GM21360 (cell line): Measurements from ENCODE around the gene CLDN4.
"Not testable (repeated sequence)": the region's sequence is repeated elsewhere in the genome, so short reads cannot be mapped to it uniquely, and the experiment has no call there.

Experiments used
- ATAC-seq: cut with Tn5 transposase; IDR thresholded peaks from one replicate; pipeline ENCODE4 v1.9.1; 2021; ENCODE audit warnings: mild to moderate bottlenecking, moderate library complexity; ENCODE audit not compliant: unreplicated experiment

Gene CLDN4

DNA sequence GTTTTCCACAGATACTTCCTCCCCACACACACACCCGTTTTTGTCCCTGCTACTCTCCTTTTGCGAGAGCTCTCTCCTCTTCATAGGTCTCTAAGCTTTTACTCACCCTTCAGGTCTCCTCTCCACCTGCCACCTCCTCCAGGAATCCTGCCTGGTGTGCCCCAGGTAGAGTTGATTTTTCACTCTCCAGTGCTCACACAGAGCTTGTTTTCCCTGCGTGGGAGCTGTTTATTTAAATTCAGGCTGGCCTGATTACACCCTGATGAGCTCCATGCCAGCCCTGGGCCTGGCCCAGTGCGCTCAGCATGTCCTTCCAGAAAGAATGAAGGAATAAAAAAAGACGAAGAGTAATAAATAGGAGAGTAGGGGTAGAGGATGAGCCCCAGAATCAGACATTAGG lies 7.5 kb upstream of the CLDN4 start:
- no peak for ATAC-seq

GRCh38 chr7:73823873-73824592 lies 6.8 kb upstream of the CLDN4 start:
- no peak for ATAC-seq

DNA sequence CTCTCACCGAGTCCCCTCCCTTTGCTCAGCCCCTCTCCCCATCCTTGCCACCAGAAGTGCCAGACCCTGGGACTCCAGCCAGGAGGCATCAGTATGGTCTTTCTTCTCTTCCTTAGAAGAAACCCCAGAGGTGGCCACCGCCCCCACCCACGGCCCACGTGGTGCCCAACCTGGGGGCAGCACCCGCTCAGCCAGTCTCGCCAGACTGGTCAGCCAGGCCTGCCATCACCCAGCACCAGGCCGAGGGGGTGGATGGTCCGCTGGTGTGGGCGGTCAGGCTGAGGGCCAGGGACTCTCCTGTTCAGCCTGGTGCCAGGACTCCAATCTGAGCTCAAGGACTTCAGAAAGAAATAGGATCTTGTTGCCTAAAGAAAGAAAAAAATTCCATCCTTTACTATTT lies 5.8 kb upstream of the CLDN4 start:
- ATAC-seq, result no peak

DNA sequence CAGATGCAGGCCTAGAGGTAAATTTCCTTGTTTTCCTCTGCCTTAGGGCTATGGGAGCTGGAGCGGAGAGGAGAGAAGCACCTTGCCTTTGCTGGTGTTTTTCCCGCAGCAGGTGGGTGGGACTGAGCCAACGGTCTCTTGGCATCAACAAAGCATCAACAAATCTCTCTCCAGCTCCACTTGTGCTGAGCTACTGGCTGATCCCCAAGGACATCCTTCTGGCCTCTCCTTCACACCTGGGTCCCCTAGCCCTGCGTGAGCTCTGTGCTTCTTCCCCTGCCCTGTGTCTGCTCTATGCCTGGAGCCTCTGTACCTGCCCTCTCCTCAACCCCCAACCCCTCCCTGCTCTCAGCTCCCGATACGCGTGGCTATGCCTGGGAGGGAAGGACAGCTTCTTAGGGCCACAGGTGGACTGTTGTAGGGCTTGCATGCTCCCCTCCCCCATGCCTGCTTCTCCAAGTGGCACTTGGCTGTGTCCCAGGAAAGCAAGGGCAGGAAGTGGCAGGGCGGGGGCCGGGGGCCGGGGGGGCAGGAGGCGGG lies 3.2 kb upstream of the CLDN4 start:
- ATAC-seq, result no peak

GRCh38 chr7:73828107-73828803 lies 2.5 kb upstream of the CLDN4 start:
- no peak for ATAC-seq

DNA sequence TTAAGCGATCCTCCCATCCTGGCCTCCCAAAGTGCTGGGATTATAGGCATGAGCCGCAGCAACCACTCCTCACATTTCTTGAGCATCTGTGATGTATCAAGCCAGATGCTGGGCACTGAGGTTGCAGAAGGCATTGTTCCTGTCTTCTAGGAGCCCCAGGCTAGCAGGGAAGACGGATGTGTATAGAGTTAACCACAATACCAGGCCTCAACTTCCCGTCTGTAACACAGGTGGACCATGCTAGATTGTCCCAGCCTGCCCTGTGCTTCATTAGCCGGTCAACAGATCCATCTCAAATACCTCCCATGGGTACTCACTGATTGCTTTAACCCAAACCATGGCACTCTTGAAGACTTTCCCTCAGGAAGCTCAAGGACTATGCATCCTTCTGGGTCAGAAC lies 1.8 kb upstream of the CLDN4 start:
- no peak for ATAC-seq

DNA sequence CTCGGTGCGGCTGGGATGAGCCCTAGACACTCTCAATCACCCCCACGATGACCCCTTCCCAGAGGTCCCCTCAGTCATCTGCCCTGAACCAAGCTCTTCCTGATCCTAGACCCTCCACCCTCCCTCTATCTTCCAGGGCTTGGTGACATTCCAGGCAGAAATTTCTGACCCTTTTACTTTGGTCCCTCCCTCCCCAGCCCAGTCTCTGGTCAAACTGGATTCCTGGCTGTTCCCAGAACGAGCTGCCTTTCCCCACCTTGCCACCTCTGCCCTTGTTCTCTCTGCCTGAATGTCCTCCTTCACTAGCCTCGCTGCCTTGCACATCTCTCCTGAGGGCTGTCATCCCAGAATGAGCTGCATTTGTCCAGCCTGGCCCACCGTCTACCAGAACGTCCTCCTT lies 1.3 kb upstream of the CLDN4 start:
- no peak for ATAC-seq

- ATAC-seq, result no peak
Measured at GRCh38 chr7:73829921-73830680, 695 bp upstream of the CLDN4 start.

GRCh38 chr7:73831584-73831833 lies 713 bp downstream of the CLDN4 start:
- no peak for ATAC-seq

DNA sequence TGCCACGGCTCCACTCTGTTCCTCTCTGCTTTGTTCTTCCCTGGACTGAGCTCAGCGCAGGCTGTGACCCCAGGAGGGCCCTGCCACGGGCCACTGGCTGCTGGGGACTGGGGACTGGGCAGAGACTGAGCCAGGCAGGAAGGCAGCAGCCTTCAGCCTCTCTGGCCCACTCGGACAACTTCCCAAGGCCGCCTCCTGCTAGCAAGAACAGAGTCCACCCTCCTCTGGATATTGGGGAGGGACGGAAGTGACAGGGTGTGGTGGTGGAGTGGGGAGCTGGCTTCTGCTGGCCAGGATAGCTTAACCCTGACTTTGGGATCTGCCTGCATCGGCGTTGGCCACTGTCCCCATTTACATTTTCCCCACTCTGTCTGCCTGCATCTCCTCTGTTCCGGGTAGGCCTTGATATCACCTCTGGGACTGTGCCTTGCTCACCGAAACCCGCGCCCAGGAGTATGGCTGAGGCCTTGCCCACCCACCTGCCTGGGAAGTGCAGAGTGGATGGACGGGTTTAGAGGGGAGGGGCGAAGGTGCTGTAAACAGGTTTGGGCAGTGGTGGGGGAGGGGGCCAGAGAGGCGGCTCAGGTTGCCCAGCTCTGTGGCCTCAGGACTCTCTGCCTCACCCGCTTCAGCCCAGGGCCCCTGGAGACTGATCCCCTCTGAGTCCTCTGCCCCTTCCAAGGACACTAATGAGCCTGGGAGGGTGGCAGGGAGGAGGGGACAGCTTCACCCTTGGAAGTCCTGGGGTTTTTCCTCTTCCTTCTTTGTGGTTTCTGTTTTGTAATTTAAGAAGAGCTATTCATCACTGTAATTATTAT lies 1.2 kb downstream of the CLDN4 start:
- ATAC-seq, result no peak

GRCh38 chr7:73832806-73833205 lies 2.0 kb downstream of the CLDN4 start:
- no peak for ATAC-seq

DNA sequence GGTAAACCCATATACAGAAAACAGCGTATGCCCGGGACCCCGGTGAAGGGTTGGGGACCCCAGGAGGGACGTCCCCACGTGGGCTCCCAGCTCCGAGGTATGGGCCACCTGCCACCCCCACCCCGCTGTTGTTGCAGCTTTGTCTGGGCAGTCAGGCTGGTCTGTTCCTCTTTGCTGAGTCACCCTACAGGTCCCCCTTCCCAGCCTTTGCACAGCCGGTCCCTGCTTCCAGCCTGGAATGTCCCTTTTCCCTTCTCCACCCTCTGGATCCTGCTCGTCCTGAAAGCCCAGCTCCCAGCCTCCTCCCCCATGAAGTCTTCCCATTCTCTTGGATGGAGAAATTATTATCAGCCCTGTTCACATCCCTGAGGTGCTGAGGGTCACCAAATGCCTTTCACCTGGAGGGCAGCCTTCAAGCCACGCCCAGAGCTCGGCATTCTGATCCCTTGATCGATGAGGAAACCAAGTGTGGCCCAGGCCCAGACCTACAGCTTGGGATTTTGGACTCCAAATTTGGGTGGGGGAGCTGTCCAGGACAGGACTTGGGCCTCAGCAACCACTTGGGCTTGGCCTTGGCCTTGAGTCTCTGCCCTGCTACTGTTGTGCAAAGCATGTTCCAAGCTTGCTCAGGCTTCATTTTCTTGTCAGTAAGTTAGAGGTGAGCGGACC lies 2.6 kb downstream of the CLDN4 start:
- ATAC-seq, result no peak

GRCh38 chr7:73834626-73835191 lies 3.9 kb downstream of the CLDN4 start:
- ATAC-seq, result no peak

DNA sequence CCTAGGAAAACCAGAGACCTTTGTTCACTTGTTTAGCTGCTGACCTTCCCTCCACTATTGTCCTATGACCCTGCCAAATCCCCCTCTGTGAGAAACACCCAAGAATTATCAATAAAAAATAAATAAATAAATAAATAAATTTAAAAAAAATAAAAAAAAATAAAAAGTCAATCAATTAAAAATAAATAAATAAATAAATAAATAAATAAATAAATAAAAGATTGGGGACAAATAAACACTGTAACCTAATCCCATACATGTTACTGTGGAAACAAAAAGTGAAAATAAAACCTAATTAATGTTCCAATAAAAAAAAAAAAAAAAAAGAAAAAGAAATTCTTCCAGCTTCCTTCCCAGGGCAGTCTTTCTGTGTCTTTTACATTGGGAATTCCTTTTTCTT lies 6.4 kb downstream of the CLDN4 start:
- ATAC-seq, result not testable (repeated sequence)

GRCh38 chr7:73838642-73839041 lies 7.8 kb downstream of the CLDN4 start:
- no peak for ATAC-seq

GRCh38 chr7:73839290-73839689 lies 8.5 kb downstream of the CLDN4 start:
- no peak for ATAC-seq

- no peak for ATAC-seq
Measured at GRCh38 chr7:73839743-73840714, 9.2 kb downstream of the CLDN4 start.

DNA sequence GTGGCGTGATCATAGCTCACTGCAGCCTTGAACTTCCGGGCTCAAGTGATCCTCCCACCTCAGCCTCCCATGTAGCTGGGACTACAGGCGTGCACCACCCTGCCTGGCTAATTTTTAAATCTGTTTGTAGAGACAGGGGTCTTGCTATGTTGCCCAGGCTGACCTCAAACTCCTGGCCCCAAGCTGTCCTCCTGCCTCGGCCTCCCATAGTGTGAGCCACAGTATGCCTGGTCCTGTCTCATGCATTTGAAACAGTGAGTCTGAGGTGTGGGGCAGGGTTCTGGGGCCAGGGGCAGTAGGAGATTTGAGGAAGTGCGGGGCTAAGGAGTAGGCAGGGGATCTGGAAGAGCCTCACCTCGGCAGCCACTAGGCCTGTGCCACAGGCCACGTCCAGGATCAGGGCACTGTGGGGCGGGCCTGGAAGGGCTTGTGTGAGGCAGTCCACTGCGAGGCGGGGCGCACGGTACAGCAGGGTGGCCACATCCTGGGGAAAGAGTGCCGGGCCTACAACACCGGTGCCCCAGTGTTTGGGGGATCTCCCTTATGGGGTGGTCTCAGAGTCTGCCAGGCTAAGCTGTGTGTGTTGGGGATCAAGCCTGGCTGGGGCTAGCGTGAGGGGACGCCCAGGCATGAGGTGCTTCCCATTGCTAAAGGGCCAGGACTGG lies 10.1 kb downstream of the CLDN4 start:
- ATAC-seq, result no peak

- no peak for ATAC-seq
Measured at GRCh38 chr7:73841689-73842066, 10.9 kb downstream of the CLDN4 start.
